Neural cell (in vitro differentiated cells): Measurements from ENCODE around the gene LMBRD2. TPM values are rescaled to one million over a fixed set of nuclear protein-coding genes. Genes with fewer than 3 reads are reported as not detected.

Experiments used
- H2AFZ ChIP-seq: fragments of 200-600, 300-800 bp; sonication (generic), shearing (Covaris generic); 2 replicates; pipeline ENCODE4 v1.6.0; 2014; ENCODE audit warnings: low read depth, mild to moderate bottlenecking, antibody characterized with exemption, low read length, moderate library complexity
- H3F3A ChIP-seq: fragments of 200-600 bp; shearing (Covaris generic); 2 replicates; pipeline ENCODE4 v1.6.1; 2016; ENCODE audit warnings: mild to moderate bottlenecking, moderate library complexity, mixed read lengths, antibody characterized with exemption, low read length; ENCODE audit not compliant: insufficient read depth, poor library complexity, severe bottlenecking
- H3K27ac ChIP-seq: fragments of 200-600, 300-800 bp; sonication (generic), shearing (Covaris generic); 2 replicates; pipeline ENCODE4 v1.5.1; 2014; ENCODE audit warnings: mild to moderate bottlenecking, low read length, moderate library complexity
- H3K27me3 ChIP-seq: fragments of 300-800, 200-600 bp; sonication (generic), shearing (Covaris generic); 2 replicates; pipeline ENCODE4 v1.6.0; 2014; ENCODE audit warnings: mild to moderate bottlenecking, low read depth, low read length, moderate library complexity; ENCODE audit not compliant: insufficient read depth
- H3K36me3 ChIP-seq: fragments of 300-800, 200-600 bp; sonication (generic), shearing (Covaris generic); 2 replicates; pipeline ENCODE4 v1.5.1; 2014; ENCODE audit warnings: mild to moderate bottlenecking, antibody characterized with exemption, low read length, moderate library complexity; ENCODE audit not compliant: insufficient read depth
- H3K4me2 ChIP-seq: fragments of 300-800, 200-600 bp; sonication (generic), shearing (Covaris generic); 2 replicates; pipeline ENCODE4 v1.6.0; 2014; ENCODE audit warnings: mild to moderate bottlenecking, low read length
- H3K4me3 ChIP-seq: fragments of 300-800, 200-600 bp; sonication (generic), shearing (Covaris generic); 2 replicates; pipeline ENCODE4 v1.5.1; 2014; ENCODE audit warnings: mild to moderate bottlenecking, low read length, moderate library complexity
- H3K79me2 ChIP-seq: fragments of 200-600 bp; shearing (Covaris generic); replicated peaks from 2 replicates; pipeline ENCODE4 v1.6.0; 2014; ENCODE audit warnings: mild to moderate bottlenecking, low read length, moderate library complexity; ENCODE audit not compliant: insufficient read depth
- H3K9ac ChIP-seq: fragments of 300-800, 200-600 bp; sonication (generic), shearing (Covaris generic); 2 replicates; pipeline ENCODE4 v1.6.1; 2016; ENCODE audit warnings: mild to moderate bottlenecking, low read length, mixed read lengths
- H3K9me2 ChIP-seq: fragments of 200-600 bp; shearing (Covaris generic); 2 replicates; pipeline ENCODE4 v1.6.1; 2016; ENCODE audit warnings: mild to moderate bottlenecking, low read length, mixed read lengths; ENCODE audit not compliant: insufficient read depth
- H3K9me3 ChIP-seq: fragments of 200-600, 300-800 bp; sonication (generic), shearing (Covaris generic); 2 replicates; pipeline ENCODE4 v1.6.1; 2016; ENCODE audit warnings: mild to moderate bottlenecking, mixed run types, low read length, moderate library complexity, mixed read lengths
- H4K20me1 ChIP-seq: fragments of 200-600 bp; shearing (Covaris generic); 2 replicates; pipeline ENCODE4 v1.6.1; 2016; ENCODE audit warnings: mild to moderate bottlenecking, mixed run types; ENCODE audit not compliant: insufficient read depth
- CTCF ChIP-seq: fragments of 450-650 bp; IDR thresholded peaks from 2 replicates; pipeline ENCODE4 v1.5.1; 2014; ENCODE audit warnings: antibody characterized with exemption, mild to moderate bottlenecking, moderate library complexity; ENCODE audit not compliant: poor library complexity, severe bottlenecking
- EP300 ChIP-seq: fragments of 450-650 bp; conservative IDR thresholded peaks from 2 replicates; pipeline ENCODE4 v1.6.1; 2014; ENCODE audit warnings: antibody characterized with exemption, mild to moderate bottlenecking, moderate library complexity; ENCODE audit not compliant: poor library complexity, severe bottlenecking
- EZH2 ChIP-seq: fragments of 200-600, 300-800 bp; shearing (Covaris generic), sonication (generic); IDR thresholded peaks from 2 replicates; pipeline ENCODE4 v1.6.1; 2014; ENCODE audit warnings: antibody characterized with exemption, low read length, borderline replicate concordance, mild to moderate bottlenecking; ENCODE audit not compliant: insufficient read depth, poor library complexity, severe bottlenecking
- MXI1 ChIP-seq: fragments of 450-650 bp; conservative IDR thresholded peaks from 2 replicates; pipeline ENCODE4 v1.6.1; 2014; ENCODE audit warnings: antibody characterized with exemption, mild to moderate bottlenecking; ENCODE audit not compliant: poor library complexity, severe bottlenecking
- POLR2AphosphoS5 ChIP-seq: IDR thresholded peaks from 2 replicates; pipeline ENCODE4 v1.6.1; 2012
- RAD21 ChIP-seq: fragments of 450-650 bp; conservative IDR thresholded peaks from 2 replicates; pipeline ENCODE4 v1.6.1; 2014; ENCODE audit warnings: antibody characterized with exemption, mild to moderate bottlenecking, moderate library complexity
- REST ChIP-seq: IDR thresholded peaks from 2 replicates; pipeline ENCODE4 v1.6.1; 2012; ENCODE audit warnings: borderline replicate concordance
- SMC3 ChIP-seq: fragments of 450-650 bp; conservative IDR thresholded peaks from 2 replicates; pipeline ENCODE4 v1.6.1; 2014; ENCODE audit warnings: antibody characterized with exemption, mild to moderate bottlenecking, moderate library complexity; ENCODE audit not compliant: poor library complexity
- TAF1 ChIP-seq: IDR thresholded peaks from 2 replicates; pipeline ENCODE4 v1.6.1; 2012; ENCODE audit warnings: low read depth
- polyA plus RNA-seq: library from polyadenylated mRNA; depleted of rRNA; stranded (reverse); fragments of >200 nt; gene quantifications from 2 replicates; pipeline ENCODE4 v1.2.3, GENCODE V29; 2014

Gene LMBRD2
- polyA plus RNA-seq, 1 donor from 2014 or later: 25.7 TPM

- Histone ChIP-seq H3K4me2 (no peak overlapping the region), H3K27ac (no peak overlapping the region), H3F3A (no peaks in the 10 kb centered on the region), H3K9ac (no peak overlapping the region), H3K27me3 (no peaks in the 10 kb centered on the region), H3K79me2 (no peaks in the 10 kb centered on the region), H2AFZ (no peak overlapping the region), H4K20me1 (no peaks in the 10 kb centered on the region), H3K4me3 (no peak overlapping the region), H3K9me3 (no peaks in the 10 kb centered on the region), H3K9me2 (no peaks in the 10 kb centered on the region), H3K36me3 (peaks cover 3% of the 10 kb centered on the region)
- no peak for TF ChIP-seq REST
- no peak for TF ChIP-seq EZH2
- TF ChIP-seq MXI1: no peak
- TF ChIP-seq POLR2AphosphoS5: no peak
- TF ChIP-seq CTCF: no peak
- TF ChIP-seq TAF1: no peak
- TF ChIP-seq SMC3: no peak
- TF ChIP-seq EP300: no peak
- no peak for TF ChIP-seq RAD21
These were observed 23.4 kb upstream of the LMBRD2 start for GRCh38 chr5:36175043-36175442.

GRCh38 chr5:36174119-36174518, 22.4 kb upstream of the LMBRD2 start:
- H3K9me2 ChIP-seq: no peaks in the 10 kb centered on the region
- no peaks in the 10 kb centered on the region for H3K27me3 ChIP-seq
- no peak overlapping the region for H3K9ac ChIP-seq
- H3K4me3 ChIP-seq: no peak overlapping the region
- no peak overlapping the region for H2AFZ ChIP-seq
- H3K27ac ChIP-seq: no peak overlapping the region
- no peaks in the 10 kb centered on the region for H3K9me3 ChIP-seq
- H3K36me3 ChIP-seq: no peaks in the 10 kb centered on the region
- no peak overlapping the region for H3K4me2 ChIP-seq
- H3K79me2 ChIP-seq: no peaks in the 10 kb centered on the region
- TF ChIP-seq TAF1 (no peak), SMC3 (no peak), MXI1 (no peak), EZH2 (no peak), CTCF (no peak), EP300 (no peak), REST (no peak), POLR2AphosphoS5 (no peak), RAD21 (no peak)
- no peaks in the 10 kb centered on the region for H3F3A ChIP-seq
- no peaks in the 10 kb centered on the region for H4K20me1 ChIP-seq
